GM19240 (cell line): Measurements from ENCODE around the gene CDC34.

Experiments
- DNase-seq: peaks from one replicate; pipeline ENCODE4 v3.0.0; 2011; ENCODE audit warnings: low spot score; ENCODE audit not compliant: insufficient read length

Gene CDC34

DNA sequence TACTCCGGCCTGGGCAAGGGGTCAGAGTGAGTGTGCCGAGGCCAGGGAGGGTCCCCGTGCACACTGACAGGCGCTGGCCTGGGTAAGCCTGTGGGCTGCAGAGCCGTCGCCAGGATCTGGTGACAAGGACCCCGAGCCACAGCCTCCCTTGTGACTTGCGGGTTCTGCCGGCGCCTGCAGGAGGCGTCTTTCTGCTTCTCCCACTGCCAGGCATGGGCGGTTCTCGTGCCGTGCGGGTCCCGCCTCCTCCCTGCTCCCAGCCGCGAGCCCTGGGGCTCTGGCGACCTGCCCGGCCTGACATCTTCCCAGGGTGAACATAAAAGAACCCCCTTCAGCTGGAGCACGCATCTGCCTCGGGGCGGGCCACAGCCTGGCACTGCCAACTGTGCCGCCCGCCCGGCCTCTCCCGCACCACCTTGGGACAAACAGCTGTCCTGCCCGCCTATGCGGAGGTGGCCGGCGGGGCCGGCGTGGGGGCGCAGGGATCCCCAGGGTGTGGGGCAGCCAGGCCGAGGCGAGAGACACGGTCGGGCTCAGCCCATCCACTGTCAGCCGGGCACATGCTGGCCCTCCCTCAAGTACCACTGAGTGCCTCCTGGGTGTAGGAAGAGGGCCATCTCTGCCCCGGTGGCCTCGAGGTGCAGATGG lies 56.7 kb downstream of the CDC34 start:
- DNase-seq = no peak

- no peak for DNase-seq
Observed at GRCh38 chr19:588741-589692, 57.5 kb downstream of the CDC34 start.

GRCh38 chr19:589693-590395 lies 58.3 kb downstream of the CDC34 start, which contains the start of gene HCN2:
Gene HCN2 (plus strand): TSS chr19:589881. CDS start chr19:589946, 65 bp downstream.
- DNase-seq = no peak

DNA sequence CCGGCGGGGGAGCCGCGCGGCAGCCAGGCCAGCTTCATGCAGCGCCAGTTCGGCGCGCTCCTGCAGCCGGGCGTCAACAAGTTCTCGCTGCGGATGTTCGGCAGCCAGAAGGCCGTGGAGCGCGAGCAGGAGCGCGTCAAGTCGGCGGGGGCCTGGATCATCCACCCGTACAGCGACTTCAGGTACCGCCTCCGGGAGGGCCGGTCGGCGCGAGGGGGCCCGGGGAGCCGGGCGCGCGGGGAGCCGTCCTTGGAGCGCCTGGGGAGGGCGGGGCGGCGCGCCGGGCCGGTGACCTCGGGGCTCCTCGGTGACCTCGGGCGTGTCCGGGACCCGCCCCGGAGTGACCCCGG lies 58.8 kb downstream of the CDC34 start:
- no peak for DNase-seq

DNA sequence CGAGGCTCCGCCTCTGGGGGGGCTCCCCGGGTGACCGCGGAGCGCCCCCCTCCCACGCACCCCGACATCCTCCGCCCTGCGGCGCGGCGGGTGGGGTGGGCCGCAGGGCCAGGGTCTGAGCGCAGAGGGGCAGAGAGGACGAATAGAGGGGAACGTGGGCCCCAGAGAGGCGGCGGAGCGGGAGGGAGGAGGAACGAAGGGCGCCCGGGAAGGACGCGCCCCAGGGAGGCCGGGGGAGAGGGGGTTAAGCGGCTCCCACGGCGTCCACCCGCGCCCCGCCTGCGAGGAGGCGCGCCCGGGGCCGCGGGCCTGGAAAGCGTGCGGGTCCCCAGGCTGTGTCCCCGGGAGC lies 59.2 kb downstream of the CDC34 start:
- DNase-seq = no peak

GRCh38 chr19:591099-591958 lies 59.8 kb downstream of the CDC34 start:
- DNase-seq = no peak
